Measurements from ENCODE around the gene USP17L28.
"Not testable (repeated sequence)": the region's sequence is repeated elsewhere in the genome, so short reads cannot be mapped to it uniquely, and the experiment has no call there.

Gene USP17L28, protein sequence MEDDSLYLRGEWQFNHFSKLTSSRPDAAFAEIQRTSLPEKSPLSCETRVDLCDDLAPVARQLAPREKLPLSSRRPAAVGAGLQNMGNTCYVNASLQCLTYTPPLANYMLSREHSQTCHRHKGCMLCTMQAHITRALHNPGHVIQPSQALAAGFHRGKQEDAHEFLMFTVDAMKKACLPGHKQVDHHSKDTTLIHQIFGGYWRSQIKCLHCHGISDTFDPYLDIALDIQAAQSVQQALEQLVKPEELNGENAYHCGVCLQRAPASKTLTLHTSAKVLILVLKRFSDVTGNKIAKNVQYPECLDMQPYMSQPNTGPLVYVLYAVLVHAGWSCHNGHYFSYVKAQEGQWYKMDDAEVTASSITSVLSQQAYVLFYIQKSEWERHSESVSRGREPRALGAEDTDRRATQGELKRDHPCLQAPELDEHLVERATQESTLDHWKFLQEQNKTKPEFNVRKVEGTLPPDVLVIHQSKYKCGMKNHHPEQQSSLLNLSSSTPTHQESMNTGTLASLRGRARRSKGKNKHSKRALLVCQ

DNA sequence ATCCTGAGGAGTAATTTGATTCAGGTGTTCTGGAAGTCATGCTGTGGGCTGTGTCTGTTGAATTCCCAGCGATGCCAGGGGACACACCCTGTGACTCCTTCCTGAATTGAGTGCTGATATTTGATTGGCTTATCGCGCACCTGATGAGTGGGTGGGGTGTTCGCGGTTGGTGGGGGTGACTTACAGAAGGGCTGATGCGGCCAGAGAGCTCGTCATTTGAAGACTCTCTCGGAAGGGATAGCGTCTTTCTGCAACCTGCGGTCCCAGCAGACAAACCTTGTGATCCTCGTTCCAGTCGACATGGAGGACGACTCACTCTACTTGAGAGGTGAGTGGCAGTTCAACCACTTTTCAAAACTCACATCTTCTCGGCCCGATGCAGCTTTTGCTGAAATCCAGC, at the start of gene USP17L28:
Gene USP17L28, plus strand, starts transcription at position 301 of the 400 bp plus-strand sequence. Its CDS starts 0 bp downstream, at position 301.
- not testable (repeated sequence) for DNase-seq (ENCODE audit: low spot score)

DNA sequence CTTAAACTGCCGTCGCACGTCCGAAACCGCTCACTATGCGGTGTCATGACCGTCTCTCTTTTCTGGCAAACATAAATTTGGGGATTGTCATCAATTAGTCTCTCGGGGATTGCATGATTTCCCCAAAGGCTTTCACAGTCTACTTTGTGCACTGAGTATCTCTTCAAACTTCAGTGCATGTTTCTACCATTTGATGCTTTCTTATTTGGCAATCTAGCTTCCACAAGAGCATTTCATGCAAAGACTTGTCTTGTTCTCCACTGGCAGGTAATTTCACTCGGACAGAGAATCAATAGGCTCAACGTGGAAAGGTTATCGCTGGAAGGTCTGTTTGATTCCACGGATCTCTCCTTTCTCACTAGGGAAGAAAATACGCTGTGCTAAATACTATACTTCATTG, 24.5 kb upstream of the USP17L28 start:
- not testable (repeated sequence) for DNase-seq (ENCODE audit: low spot score)

DNA sequence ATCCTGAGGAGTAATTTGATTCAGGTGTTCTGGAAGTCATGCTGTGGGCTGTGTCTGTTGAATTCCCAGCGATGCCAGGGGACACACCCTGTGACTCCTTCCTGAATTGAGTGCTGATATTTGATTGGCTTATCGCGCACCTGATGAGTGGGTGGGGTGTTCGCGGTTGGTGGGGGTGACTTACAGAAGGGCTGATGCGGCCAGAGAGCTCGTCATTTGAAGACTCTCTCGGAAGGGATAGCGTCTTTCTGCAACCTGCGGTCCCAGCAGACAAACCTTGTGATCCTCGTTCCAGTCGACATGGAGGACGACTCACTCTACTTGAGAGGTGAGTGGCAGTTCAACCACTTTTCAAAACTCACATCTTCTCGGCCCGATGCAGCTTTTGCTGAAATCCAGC, 23.8 kb upstream of the USP17L28 start, which contains the start of gene USP17L24:
Gene USP17L24, plus strand, starts transcription at position 301 of the 400 bp plus-strand sequence. Its CDS starts 0 bp downstream, at position 301.
- not testable (repeated sequence) for DNase-seq (ENCODE audit: low spot score)

DNA sequence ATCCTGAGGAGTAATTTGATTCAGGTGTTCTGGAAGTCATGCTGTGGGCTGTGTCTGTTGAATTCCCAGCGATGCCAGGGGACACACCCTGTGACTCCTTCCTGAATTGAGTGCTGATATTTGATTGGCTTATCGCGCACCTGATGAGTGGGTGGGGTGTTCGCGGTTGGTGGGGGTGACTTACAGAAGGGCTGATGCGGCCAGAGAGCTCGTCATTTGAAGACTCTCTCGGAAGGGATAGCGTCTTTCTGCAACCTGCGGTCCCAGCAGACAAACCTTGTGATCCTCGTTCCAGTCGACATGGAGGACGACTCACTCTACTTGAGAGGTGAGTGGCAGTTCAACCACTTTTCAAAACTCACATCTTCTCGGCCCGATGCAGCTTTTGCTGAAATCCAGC, 19.1 kb upstream of the USP17L28 start, which contains the start of gene USP17L25:
Gene USP17L25, plus strand, starts transcription at position 301 of the 400 bp plus-strand sequence. Its CDS starts 0 bp downstream, at position 301.
- DNase-seq (ENCODE audit: low spot score) = not testable (repeated sequence)

DNA sequence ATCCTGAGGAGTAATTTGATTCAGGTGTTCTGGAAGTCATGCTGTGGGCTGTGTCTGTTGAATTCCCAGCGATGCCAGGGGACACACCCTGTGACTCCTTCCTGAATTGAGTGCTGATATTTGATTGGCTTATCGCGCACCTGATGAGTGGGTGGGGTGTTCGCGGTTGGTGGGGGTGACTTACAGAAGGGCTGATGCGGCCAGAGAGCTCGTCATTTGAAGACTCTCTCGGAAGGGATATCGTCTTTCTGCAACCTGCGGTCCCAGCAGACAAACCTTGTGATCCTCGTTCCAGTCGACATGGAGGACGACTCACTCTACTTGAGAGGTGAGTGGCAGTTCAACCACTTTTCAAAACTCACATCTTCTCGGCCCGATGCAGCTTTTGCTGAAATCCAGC, 14.3 kb upstream of the USP17L28 start, which contains the start of gene USP17L26:
Gene USP17L26, plus strand, starts transcription at position 301 of the 400 bp plus-strand sequence. Its CDS starts 0 bp downstream, at position 301.
- not testable (repeated sequence) for DNase-seq (ENCODE audit: low spot score)

DNA sequence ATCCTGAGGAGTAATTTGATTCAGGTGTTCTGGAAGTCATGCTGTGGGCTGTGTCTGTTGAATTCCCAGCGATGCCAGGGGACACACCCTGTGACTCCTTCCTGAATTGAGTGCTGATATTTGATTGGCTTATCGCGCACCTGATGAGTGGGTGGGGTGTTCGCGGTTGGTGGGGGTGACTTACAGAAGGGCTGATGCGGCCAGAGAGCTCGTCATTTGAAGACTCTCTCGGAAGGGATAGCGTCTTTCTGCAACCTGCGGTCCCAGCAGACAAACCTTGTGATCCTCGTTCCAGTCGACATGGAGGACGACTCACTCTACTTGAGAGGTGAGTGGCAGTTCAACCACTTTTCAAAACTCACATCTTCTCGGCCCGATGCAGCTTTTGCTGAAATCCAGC, 9.6 kb upstream of the USP17L28 start, which contains the start of gene USP17L5:
Gene USP17L5, plus strand, starts transcription at position 301 of the 400 bp plus-strand sequence. Its CDS starts 0 bp downstream, at position 301.
- DNase-seq (ENCODE audit: low spot score) = not testable (repeated sequence)

DNA sequence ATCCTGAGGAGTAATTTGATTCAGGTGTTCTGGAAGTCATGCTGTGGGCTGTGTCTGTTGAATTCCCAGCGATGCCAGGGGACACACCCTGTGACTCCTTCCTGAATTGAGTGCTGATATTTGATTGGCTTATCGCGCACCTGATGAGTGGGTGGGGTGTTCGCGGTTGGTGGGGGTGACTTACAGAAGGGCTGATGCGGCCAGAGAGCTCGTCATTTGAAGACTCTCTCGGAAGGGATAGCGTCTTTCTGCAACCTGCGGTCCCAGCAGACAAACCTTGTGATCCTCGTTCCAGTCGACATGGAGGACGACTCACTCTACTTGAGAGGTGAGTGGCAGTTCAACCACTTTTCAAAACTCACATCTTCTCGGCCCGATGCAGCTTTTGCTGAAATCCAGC, 4.8 kb upstream of the USP17L28 start, which contains the start of gene USP17L27:
Gene USP17L27, plus strand, starts transcription at position 301 of the 400 bp plus-strand sequence. Its CDS starts 0 bp downstream, at position 301.
- not testable (repeated sequence) for DNase-seq (ENCODE audit: low spot score)

DNA sequence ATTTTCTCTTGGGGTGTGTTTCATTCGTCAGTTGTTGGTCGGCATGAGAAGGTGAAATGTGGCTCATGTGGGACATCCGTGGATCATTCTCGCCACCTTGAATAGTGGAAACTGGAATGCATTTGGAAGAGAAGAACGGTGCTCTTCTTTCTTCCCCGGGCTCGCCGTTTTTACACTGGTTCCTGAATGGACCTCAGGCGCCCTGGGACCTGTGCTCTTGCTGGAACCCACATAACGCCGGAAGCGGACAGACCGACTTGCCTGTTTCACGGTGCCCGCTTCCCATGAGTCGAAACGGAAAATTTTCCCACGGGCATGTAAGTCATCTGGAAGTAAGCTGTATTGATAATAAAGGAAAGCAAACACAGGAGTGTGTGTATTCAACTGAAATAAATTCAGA, 2.2 kb downstream of the USP17L28 start:
- not testable (repeated sequence) for DNase-seq (ENCODE audit: low spot score)

DNA sequence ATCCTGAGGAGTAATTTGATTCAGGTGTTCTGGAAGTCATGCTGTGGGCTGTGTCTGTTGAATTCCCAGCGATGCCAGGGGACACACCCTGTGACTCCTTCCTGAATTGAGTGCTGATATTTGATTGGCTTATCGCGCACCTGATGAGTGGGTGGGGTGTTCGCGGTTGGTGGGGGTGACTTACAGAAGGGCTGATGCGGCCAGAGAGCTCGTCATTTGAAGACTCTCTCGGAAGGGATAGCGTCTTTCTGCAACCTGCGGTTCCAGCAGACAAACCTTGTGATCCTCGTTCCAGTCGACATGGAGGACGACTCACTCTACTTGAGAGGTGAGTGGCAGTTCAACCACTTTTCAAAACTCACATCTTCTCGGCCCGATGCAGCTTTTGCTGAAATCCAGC, 4.6 kb downstream of the USP17L28 start, which contains the start of gene USP17L29:
Gene USP17L29, plus strand, starts transcription at position 301 of the 400 bp plus-strand sequence. Its CDS starts 0 bp downstream, at position 301.
- not testable (repeated sequence) for DNase-seq (ENCODE audit: low spot score)

DNA sequence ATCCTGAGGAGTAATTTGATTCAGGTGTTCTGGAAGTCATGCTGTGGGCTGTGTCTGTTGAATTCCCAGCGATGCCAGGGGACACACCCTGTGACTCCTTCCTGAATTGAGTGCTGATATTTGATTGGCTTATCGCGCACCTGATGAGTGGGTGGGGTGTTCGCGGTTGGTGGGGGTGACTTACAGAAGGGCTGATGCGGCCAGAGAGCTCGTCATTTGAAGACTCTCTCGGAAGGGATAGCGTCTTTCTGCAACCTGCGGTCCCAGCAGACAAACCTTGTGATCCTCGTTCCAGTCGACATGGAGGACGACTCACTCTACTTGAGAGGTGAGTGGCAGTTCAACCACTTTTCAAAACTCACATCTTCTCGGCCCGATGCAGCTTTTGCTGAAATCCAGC, 14.1 kb downstream of the USP17L28 start, which contains the start of gene USP17L30:
Gene USP17L30, plus strand, starts transcription at position 301 of the 400 bp plus-strand sequence. Its CDS starts 0 bp downstream, at position 301.
- not testable (repeated sequence) for DNase-seq (ENCODE audit: low spot score)

DNA sequence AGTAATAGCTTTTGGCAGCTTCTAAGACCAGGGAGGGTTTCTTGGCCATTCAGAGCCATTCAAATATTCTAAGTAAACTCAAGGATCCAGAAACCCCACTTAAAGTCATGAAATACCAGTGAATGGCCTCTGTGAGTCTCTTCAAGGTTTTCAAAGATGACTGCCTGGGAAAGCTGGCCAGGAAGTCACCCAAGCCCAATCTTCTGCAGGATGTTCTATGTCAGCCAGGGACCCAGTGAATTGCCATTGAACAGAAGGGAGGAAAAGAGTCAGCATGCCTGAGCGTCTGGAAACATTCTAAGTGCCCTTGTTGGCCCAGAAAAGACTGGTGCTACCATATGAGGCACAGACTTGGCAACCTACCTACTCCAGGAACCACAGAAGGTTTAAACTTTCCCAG, 31.2 kb downstream of the USP17L28 start:
- DNase-seq (ENCODE audit: low spot score) = not testable (repeated sequence)

DNA sequence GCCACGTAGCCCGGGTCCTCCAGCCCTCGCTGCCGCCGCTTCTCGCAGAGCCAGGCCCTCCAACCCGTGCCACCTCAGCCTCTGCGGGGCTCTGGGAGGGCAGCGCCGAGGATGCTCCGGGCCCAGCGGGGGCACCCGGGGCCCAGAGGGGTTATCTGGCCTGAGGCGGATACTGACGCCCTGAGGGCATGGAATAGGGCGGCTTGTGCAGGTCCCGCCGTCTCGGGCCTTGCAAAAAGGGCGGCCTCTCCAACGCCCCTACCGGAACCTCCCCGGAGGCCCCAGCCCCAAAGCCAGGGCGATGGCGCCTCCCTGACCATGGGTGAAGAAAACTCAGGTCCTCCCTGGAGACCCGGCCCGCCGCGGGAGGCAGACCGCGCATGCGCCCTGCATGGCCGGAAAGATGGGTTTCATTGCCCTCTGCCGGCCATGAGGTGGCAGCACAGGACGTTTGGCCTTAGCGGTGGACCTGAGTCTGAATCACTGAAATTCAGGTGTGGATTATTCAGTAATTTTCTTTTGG, 32.4 kb downstream of the USP17L28 start:
- not testable (repeated sequence) for DNase-seq (ENCODE audit: low spot score)

DNA sequence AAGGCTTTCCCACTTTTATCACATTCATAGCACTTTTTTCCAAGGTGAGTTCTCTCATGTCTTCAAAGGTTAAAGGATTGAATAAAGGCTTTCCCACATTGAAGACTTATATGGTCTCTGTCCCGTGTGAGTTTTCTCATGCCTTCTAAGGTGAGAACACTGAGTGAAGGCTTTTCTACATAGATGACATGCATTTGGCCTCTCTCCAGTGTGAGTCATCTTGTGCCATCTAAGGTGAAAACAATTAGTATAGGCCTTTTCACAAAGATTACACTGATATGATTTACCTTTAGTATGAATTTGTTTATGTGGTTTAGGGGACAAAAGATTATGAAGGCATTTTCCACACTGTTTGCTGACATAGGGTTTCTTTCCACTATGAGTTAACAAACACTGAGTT, 35.4 kb downstream of the USP17L28 start:
- no peak for DNase-seq (ENCODE audit: low spot score)

DNA sequence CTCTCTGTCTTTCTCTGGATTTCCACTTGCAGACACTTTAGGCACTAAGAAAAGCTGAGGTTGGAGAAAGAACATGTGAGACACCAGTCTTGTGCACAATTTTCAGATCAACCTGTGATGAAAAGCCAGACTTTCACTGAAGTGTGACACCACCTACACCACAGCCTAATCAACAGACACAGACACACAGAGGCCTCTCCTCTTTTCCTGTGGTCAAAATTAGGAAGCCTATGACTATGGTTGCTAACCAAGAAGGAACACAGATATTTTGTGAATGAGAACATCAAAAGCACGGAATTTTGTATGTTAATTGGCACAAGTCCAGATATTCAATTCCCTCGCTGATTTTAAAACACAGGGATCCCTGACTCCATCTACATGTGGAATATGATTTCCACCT, 40.3 kb downstream of the USP17L28 start:
- not testable (repeated sequence) for DNase-seq (ENCODE audit: low spot score)
